HG02973 (cell line): ENCODE measurements around the gene LAPTM5.

Experiments
- ATAC-seq: cut with Tn5 transposase; IDR thresholded peaks from one replicate; pipeline ENCODE4 v1.9.1; 2021; ENCODE audit warnings: moderate library complexity; ENCODE audit not compliant: unreplicated experiment

Gene LAPTM5

GRCh38 chr1:30732277-30732996 lies 25.1 kb downstream of the LAPTM5 start:
- no peak for ATAC-seq

- ATAC-seq: no peak
These were observed 25.7 kb downstream of the LAPTM5 start for GRCh38 chr1:30731806-30732276.

GRCh38 chr1:30731109-30731805 lies 26.3 kb downstream of the LAPTM5 start:
- no peak for ATAC-seq

GRCh38 chr1:30730346-30731108 lies 27.0 kb downstream of the LAPTM5 start:
- no peak for ATAC-seq

GRCh38 chr1:30729901-30730300 lies 27.7 kb downstream of the LAPTM5 start:
- no peak for ATAC-seq

GRCh38 chr1:30728832-30729638 lies 28.5 kb downstream of the LAPTM5 start:
- ATAC-seq: no peak

- no peak for ATAC-seq
These were observed 29.2 kb downstream of the LAPTM5 start for GRCh38 chr1:30728340-30728739.

GRCh38 chr1:30727824-30728223 lies 29.8 kb downstream of the LAPTM5 start:
- no peak for ATAC-seq

- no peak for ATAC-seq
These were observed 30.5 kb downstream of the LAPTM5 start for GRCh38 chr1:30726773-30727684.

GRCh38 chr1:30726236-30726635 lies 31.3 kb downstream of the LAPTM5 start:
- no peak for ATAC-seq

GRCh38 chr1:30725450-30726095 lies 32.0 kb downstream of the LAPTM5 start:
- ATAC-seq: no peak

- no peak for ATAC-seq
These were observed 32.7 kb downstream of the LAPTM5 start for GRCh38 chr1:30724655-30725421.

GRCh38 chr1:30724175-30724574 lies 33.4 kb downstream of the LAPTM5 start:
- ATAC-seq: no peak

GRCh38 chr1:30723331-30723755 lies 34.2 kb downstream of the LAPTM5 start, which contains the start of gene MATN1:
Gene MATN1, minus strand, starts transcription at chr1:30723585. Its CDS starts 34 bp downstream, at chr1:30723551.
- no peak for ATAC-seq

GRCh38 chr1:30721812-30722537 lies 35.6 kb downstream of the LAPTM5 start:
- ATAC-seq: no peak

GRCh38 chr1:30721341-30721793 lies 36.2 kb downstream of the LAPTM5 start:
- ATAC-seq: no peak
